SKM-1 (cell line): Measurements from ENCODE around the gene FNDC4.
"Not testable (repeated sequence)": the region's sequence is repeated elsewhere in the genome, so short reads cannot be mapped to it uniquely, and the experiment has no call there.

ENCODE experiments used
- DNase-seq: peaks from one replicate; lab custom pipeline; 2025; ENCODE audit not compliant: unreplicated experiment; lab: John Stamatoyannopoulos, UW

The FNDC4 gene

GRCh38 chr2:27494944-27495554, at the start of gene FNDC4:
FNDC4 (minus strand) TSS chr2:27495200; CDS start chr2:27494679, 521 bp downstream.
- no peak for DNase-seq

GRCh38 chr2:27544143-27544821, 49.3 kb upstream of the FNDC4 start:
- DNase-seq: no peak

GRCh38 chr2:27539649-27540048, 44.6 kb upstream of the FNDC4 start:
- not testable (repeated sequence) for DNase-seq

- not testable (repeated sequence) for DNase-seq
These were observed 43.9 kb upstream of the FNDC4 start for GRCh38 chr2:27538839-27539450.

- DNase-seq: no peak
These were observed 42.3 kb upstream of the FNDC4 start for GRCh38 chr2:27537287-27537686.

- no peak for DNase-seq
These were observed 37.0 kb upstream of the FNDC4 start for GRCh38 chr2:27531983-27532382.

GRCh38 chr2:27527182-27527581, 32.2 kb upstream of the FNDC4 start:
- DNase-seq: no peak

GRCh38 chr2:27522400-27522945, 27.5 kb upstream of the FNDC4 start:
- DNase-seq: no peak

GRCh38 chr2:27520316-27520715, 25.3 kb upstream of the FNDC4 start:
- DNase-seq: no peak

GRCh38 chr2:27518782-27519113, 23.7 kb upstream of the FNDC4 start:
- DNase-seq: no peak

GRCh38 chr2:27518113-27518781, 23.2 kb upstream of the FNDC4 start:
- no peak for DNase-seq

GRCh38 chr2:27509326-27509725, 14.3 kb upstream of the FNDC4 start:
- DNase-seq: no peak

- no peak for DNase-seq
These were observed 12.3 kb upstream of the FNDC4 start for GRCh38 chr2:27507293-27507692.

GRCh38 chr2:27506587-27506986, 11.6 kb upstream of the FNDC4 start:
- DNase-seq: no peak

- DNase-seq: no peak
These were observed 7.1 kb upstream of the FNDC4 start for GRCh38 chr2:27502142-27502541.

- DNase-seq: no peak
These were observed 6.0 kb upstream of the FNDC4 start for GRCh38 chr2:27501042-27501441.

GRCh38 chr2:27498975-27499374, 4.0 kb upstream of the FNDC4 start:
- no peak for DNase-seq

GRCh38 chr2:27497288-27497627, 2.3 kb upstream of the FNDC4 start:
- DNase-seq: no peak

- no peak for DNase-seq
These were observed 1.6 kb upstream of the FNDC4 start, which contains the start of gene GCKR for GRCh38 chr2:27496357-27497287. GCKR (plus strand) TSS chr2:27496839; CDS start chr2:27496905, 66 bp downstream.

- DNase-seq: no peak
These were observed 898 bp upstream of the FNDC4 start for GRCh38 chr2:27495840-27496356.
